GM21619 (cell line): Measurements from ENCODE around the gene LMTK2.
"Not testable (repeated sequence)": the region's sequence is repeated elsewhere in the genome, so short reads cannot be mapped to it uniquely, and the experiment has no call there.

ENCODE experiments used
- ATAC-seq: cut with Tn5 transposase; IDR thresholded peaks from one replicate; pipeline ENCODE4 v1.9.1; 2021; ENCODE audit not compliant: unreplicated experiment

LMTK2 gene

DNA sequence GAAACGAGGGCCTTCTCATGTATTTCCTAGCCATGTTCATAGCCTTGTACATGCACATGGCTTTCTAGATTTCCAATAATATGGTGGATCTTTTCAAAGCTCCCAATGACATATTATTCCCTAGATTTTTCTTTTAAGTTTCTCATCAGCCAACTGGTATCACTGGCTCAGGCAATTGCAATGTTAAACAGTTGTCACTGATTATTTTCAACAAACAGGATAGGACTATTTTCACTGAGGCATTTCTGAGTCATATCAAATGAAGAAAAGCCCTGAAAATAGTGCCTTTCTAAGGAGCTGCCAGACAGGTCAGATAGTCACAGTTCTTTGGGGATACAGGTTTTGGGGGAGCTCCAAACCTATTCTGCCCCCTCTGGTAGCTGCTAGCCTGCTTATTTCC lies 4.5 kb upstream of the LMTK2 start:
- no peak for ATAC-seq

DNA sequence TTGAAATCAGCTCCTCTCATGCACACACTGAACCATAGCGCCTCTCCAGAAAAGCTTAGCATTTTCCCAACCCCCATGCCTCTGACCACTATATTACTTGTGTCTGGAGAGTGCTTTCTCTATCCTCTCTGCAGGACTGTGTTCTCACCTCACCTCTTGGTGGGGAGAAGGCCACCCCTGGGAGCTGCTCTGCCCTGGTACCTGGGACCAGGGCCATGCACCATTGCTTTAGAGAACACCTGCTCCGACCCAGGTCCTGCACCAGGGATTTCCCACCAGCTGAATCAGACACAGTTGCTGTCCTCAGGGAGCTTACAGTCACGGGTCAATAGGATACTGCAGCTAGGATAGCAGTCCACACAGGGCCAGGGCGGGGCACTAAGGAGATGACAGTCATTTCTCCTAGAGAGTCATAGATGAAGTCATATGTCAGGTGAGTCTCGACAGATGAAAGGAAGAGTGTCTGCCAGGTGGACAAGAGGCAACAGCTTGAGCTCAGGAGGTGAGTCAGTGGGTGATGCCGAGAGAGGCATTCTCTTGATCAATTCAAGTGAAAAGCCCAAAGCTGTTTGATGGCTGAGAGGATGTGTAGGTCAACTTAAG lies 619 bp upstream of the LMTK2 start:
- no peak for ATAC-seq

DNA sequence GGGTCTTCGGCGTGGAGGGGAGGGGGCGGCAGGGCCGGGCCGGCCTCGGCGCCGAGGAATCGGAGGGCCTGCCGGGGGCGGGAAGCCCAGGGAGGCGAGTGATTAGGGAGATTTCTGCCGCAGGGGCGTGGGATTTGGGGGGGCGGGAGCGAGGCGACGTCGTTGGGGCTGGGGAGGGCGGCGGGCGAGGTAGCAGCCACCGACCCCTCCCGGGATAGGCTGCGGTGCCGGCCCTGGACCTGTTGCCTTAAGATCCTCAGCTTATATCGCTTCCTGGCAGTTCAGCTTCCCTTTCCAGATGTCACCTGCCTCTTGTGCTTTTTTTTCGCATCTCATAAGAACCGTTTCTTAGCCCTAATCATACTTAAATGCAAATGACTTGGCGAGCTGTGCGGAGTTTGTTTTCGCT lies 655 bp downstream of the LMTK2 start:
- ATAC-seq = peak; percentile 7

DNA sequence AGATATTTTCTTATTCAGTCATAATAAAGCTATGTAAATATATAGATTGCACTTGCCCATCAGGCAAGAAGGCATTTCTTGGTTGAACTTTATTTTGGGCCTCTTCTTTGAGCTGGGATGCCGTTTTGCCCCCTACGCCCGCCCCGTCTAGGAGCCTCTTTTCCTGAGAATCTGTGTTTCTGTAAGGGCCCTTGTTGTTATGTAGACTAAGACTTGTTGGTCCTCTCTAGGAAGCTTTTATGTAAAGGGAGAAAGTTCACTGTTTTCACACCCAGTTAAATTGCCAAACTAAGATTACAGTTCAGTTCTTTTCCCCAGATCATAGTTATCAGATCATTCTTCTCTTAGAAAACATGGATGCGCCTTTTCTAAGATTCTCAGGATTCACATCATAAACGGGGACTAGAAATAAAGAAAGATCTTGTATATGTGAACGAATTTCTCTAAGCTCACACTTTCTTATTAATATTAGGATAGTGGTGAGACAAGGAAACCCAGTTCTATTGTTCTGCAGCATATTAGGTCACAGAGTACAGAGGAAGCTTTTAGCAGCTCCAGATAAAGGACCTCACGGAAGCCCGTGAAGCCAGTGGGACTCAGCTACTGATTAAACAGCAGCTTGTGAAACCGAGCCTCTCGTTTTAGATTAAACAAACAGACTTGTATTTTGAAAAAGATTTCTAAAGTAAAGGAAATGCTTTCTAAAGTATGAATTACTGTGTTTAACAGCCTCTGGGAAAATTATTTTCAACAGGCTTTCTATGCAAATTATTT lies 3.8 kb downstream of the LMTK2 start:
- ATAC-seq = no peak

DNA sequence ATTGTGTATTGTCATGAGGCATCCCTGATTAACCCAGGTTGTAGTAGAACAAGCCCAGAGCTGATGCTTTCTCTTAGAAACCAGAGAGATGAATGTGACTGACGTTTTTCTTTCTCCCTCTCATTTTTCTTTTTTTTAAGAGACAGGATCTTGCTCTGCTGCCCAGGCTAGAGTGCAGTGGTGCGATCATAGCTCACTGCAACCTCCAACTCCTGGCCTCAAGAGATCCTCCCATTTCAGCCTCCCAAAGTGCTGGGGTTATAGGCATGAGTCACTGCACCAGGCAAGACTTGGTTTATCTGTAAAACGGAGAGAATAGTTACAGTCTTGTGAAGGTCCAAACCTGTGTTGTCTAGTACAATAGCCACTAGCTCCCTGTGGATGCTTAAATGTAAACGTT lies 5.4 kb downstream of the LMTK2 start:
- no peak for ATAC-seq

DNA sequence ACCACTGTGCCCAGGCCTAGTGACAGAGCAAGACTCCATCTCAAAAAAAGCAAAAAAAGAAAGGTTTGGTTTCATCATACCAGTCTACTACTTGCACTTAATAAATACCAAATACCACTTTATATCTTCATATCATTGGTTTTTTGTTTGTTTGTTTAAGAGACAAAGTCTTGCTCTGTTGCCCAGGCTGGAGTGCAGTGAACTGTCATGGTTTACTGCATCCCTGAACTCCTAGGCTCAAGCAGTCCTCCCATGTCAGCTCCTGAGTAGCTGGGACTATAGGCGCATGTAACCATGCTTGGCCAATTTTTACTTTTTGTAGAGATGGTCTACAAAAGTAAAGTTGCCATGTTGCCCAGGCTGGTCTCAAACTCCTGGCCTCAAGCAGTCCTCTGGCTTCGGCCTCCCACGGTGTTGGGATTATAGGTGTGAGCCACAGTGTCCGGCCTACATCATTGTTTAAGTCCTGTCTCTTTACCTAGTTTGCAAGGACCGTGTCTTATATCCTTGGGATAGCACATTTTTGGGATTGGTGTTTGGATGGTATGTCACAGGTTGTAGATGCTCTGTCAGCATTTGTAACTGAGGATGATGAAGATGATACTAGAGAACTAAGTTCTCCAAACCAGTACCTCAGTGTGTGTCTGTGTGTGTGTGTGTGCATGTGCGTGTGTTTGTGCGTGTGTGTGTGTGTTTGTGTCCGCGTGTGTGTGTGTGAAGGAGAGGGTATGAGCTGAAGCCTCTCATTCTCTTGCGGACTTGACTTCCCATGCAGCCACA lies 9.3 kb downstream of the LMTK2 start:
- no peak for ATAC-seq

DNA sequence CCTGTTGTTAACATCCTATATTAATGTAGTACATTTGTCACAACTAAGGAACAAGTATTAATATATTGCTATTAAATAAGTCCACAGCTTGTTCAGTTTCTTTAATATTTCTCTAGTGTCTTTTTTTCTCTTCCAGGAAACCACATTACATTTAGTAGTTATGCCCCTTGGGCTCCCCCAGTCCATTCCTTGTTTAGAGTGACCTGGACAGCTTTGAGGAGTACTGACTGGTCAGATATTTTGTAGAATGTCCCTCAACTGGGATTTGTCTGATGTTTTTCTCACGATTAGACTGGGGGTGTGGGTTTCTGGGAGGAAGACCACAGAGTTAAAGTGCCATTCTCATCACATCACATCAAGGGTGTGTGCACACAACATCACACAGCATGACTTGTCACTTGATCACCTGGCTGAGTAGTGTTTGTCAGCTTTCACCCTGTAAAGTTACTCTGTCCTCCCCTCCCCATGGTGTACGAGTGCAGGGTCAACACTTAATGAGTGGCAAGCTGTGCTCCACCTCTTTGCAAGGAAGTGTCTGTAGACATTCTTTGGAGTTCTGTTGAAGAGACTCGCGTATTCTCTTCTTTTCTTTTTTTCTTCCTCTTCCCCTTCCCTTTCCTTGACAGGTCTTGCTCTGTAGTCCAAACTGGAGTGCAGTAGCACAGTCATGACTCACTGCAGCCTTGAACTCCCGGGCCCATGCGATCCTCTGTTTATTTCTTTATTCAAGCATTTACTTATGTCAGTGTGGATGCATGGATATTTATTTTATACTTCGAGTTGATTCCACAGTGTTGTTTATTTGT lies 10.2 kb downstream of the LMTK2 start:
- no peak for ATAC-seq

DNA sequence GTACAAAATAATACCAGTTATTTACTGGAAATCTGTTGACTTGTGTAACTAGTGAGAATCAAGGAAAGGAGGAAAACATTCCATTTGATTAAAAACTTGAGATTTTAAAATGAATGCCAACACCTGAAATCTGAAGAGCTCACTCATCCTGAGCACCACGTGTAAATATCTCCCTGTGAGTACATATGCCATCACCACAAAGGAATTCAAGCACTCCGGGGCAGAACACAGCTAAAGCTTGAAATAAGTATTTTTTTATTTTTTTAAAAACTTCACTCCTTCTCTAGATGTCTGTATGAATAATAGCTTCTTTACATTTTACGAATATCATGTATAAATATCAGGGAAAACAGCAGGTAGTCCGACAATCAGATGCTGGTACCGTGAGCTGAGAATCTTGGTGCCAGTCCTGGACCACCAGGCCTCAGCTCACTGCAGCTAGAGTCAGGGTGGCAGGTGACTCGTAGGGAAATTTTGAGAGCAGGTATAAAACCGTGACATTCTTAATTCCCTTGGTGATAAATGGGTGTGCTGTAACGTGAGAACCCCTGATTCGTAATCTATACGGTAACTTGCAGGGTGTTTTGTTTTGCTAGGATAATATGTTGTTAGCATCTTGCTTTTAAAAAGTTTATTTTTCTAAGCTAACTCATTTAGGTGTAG lies 12.7 kb downstream of the LMTK2 start:
- ATAC-seq = no peak

DNA sequence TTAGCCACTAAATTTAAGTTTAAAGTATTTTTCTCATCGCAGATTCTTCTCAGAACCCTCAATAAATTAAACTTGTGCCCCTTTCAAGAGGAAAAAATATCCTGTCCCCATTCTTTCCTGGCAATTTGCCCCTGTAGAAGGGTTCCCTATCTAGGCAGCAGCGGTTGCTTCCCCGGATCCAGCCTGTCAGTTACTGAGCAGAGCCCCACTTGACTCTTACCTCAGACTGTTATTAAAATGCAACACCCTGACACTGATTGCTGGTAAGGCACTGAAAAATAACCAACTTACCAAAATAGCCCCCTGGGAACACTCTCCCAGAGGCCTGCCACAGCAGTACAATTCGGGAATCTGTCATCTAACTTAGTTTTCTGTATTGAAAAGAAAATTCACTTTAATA lies 13.9 kb downstream of the LMTK2 start:
- no peak for ATAC-seq

DNA sequence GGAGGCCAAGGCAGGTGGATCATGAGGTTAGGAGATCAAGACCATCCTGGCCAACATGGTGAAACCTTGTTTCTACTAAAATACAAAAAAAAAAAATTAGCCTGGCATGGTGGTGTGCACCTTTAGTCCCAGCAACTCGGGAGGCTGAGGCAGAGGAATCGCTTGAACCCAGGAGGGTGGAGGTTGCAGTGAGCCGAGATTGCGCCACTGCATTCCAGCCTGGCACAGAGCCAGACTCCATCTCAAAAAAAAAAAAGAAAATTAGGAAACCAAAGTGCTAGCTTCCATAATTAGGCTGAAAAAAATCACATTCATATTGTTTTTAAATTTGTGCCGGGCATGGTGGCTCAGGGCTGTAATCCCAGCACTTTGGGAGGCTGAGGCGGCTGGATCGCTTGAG lies 14.7 kb downstream of the LMTK2 start:
- ATAC-seq = not testable (repeated sequence)

DNA sequence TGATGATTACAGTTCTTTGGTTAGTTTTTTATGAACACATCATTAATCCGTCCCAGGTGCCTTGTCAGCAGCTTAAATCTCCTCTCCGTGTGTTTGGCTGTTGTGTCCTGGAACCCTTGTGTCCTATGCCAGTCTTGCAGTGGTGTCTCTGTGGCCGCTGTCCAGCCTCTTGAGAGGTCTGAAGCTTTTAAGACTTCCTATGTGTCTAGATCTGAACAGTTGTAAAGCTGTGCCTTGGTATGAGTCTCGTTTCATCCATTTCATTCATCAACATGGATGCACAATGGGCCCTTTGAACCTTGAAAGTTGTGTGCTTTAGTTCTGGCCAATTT lies 16.7 kb downstream of the LMTK2 start:
- no peak for ATAC-seq

DNA sequence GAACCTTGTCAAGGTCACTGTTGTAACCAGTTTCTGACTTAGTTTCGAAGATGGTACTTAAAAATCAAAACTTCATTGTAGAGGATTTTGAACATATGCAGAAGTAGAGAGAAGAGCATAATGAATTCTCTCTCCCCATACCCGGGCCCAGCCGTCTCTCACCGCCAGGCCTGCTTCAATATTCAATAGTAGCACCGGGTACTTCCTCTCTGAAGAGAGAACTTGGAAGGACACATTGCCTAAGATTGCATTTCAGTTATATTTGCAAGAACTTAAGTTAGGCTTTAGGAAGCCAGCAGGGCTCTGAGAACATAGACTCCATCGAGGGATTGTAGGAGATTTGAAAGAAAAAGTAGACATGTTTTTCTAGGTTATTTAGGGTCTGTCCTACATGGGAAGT lies 19.1 kb downstream of the LMTK2 start:
- ATAC-seq = no peak

DNA sequence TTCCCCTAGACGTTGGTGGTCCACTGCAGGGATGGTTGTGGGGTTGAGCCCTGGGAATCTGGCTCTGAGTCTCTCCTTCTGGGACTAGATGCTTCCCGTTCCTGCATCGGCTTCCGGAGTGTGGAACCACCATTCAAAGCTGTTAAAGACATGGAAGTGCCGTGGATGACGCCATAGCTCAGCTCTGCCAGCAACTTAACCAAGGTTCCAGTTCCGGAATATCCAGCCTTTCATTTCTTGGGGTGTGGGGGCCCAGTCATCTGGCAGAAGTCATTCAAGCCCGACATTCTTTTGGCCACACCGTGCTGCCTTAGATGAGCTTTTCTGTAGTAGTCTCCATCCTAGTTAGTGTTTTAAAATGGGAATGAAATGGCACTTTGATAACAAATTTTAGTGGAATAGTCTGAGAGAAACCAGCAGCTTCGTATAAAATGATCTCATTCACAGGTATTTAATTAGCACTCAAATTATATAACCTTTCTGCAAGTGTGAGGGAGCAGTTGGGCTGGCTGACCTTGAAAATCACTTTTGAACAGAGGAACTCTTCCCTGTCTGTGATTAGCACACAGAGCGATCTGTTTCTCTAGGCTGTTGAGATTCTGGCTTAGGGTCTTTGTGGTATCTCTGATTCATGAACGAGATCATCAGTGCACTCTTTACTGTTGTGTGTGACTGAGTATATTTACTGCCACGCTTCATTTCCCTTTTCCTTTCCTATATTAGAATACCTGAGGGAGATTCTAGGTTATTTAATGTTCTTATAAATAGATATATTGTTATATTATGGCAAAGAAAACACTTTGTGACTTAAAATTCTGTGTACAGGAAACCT lies 19.9 kb downstream of the LMTK2 start:
- ATAC-seq = no peak

DNA sequence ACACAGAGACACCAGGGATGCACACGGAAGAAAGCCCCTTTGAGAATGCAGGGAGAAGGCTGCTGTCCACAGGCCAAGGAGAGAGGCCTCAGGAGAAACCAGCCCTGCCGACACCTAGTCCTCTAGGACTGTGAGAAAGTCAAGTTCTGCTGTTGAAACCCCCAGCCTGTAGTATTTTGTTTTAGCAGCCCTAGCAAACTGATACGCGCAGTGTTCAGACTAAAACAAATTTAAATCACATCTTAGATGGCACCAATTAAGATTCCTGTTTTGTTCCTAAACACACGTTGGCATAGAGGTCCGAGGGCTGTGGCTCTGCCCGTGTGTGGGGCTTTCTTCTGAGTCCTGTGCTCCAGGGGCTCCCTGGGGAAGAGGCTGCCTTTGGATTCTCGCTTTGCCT lies 21.7 kb downstream of the LMTK2 start:
- no peak for ATAC-seq

DNA sequence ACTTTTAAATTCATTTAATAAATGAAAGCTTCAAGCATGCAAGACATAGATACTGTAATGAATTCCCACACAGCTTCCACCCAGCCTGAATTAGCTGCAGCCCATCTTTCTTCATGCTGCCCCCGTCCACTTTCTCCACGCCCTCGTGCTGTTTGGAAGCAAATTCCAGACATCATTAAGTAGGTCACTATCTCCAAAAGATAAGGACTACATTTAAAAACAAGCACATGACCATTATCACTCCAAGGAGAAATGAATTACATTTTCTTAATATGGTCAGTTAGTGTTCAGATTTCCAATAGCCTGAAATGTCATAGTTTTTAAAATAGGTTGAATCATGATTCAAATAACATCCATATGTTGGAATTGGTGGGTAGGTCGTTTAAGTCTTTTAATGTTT lies 24.3 kb downstream of the LMTK2 start:
- no peak for ATAC-seq

DNA sequence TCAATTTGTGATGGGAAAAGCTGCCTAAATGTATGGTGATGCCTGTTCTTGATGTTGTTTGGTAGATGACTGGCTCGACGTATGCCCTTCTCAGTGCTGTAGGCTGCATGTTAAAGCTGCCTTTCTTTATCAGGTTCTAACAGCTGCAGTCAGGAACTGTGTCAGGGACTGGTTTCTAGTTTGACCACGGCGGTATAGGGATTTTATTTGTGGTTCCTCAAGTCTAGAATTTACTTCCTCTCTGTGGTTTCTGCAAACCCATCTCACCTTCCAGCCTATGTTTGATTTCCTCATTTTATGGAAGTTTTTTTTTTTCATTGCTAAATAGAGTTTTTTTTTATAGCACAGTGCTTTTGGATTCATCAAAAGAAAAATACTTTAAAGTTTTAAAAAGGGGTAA lies 26.5 kb downstream of the LMTK2 start:
- ATAC-seq = peak; percentile 67

DNA sequence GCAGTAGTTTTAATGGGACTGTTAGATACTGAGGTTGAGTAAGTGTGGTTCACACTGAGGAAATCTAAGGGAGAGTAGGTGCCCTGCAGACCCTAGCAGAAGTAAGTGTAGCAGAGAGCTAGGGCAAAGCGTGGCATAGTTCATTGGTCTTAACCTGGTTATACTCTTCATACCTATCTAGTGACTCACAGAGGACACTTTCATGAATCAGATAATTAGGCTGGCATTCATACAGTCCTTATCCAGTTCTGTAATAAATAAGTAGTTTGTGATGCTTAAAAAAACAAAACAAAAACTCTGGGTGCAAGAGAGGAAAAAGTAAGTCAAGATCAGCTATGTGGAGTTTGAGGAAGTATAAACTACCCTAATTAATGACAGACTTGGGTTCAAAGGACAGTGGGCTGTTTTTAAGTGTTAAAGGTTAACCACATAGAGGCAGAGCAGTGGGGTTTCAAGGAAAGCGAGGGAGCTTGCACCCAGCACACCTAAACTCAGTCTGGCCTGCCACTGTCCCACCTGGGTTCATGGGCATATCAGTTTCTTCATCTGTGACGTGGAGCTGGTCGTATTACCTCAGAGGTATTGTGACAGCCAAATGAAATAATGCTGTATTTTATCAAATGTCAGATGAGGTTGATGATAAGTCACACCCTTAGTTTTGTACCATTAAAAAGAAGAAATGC lies 27.1 kb downstream of the LMTK2 start:
- ATAC-seq = no peak

DNA sequence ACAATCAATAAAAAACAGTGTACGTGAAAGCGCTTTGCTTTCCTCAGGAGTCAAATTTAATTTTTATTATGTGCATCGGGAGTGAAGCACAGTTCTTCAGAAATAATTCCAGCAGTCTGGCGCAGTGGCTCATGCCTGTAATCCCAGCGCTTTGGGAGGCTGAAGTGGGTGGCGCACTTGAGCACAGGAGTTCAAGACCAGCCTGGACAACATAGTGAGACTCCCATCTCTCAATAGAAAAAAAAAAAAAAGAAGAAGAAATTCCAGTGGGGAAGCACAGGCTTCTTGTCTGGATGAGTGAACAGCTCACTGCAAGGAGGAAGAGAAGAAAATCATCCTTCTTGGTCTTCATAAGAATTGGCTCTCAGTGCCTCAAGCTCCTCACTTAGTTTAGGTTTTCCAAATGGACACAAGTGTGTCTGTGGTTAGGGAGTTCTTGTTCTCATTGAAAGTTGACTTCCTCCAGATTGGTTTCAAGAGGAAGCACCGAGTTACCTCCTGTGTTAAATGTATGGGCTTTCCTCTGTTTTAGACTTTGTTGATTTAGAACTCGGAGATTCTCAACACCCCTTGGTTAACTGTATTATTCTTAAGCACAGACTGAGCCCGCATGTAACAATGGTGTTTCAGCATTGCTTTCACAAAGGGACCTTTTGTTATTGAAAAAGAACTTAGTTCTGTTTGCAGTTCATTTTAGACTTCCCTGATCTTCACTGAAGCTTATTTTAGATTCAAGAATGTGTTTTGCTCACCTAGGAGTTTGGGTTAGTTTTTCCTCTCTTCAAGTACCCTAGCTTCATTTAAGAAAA lies 28.0 kb downstream of the LMTK2 start:
- no peak for ATAC-seq

DNA sequence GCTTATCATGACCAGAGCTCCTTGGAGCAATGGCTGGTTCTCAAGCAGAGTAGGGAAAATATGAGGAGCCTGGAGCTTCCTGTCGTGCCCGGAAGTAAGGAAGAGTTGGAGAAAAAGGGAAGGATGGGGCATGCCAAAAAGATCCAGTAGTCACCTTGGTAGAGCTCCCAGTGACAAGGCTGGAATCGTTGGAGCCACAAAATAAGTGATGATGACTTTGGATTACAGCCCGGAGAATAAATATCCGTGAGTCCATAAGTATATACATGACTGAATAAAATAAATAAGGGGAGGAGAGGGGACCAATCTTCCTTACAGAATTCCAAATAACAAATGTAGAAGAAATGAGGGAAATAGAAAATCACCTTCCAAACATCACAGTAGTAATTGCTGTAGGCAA lies 29.3 kb downstream of the LMTK2 start:
- ATAC-seq = no peak
